K562 (cell line): Measurements from ENCODE around the gene SRL. TPM values are rescaled to one million over a fixed set of nuclear protein-coding genes. Genes with fewer than 3 reads are reported as not detected.
A peak's percentile ranks its signal among the peaks of the same experiment; 100 is the strongest.

Source experiments
- ATAC-seq: fragments of 200-7000 bp; cut with Tn5 transposase; 3 replicates; pipeline ENCODE4 v1.9.1; 2020; ENCODE audit warnings: moderate library complexity
- BruUV-seq: library from RNA; stranded (reverse); fragments of 400-500 nt; replicated peaks from 2 replicates; lab custom pipeline; 2021; lab: Mats Ljungman, UMichigan
- CTCF ChIA-PET: fragments of 300-600 bp; formaldehyde crosslinking; extraction: SDS; loops from one replicate; lab custom pipeline; 2021; ENCODE audit warnings: low intra/inter-chr PET ratio; lab: Yijun Ruan, JAX
- POLR2A ChIA-PET: fragments of 300-600, 350-650 bp; sonication (Branson Sonifier 250); formaldehyde crosslinking; extraction: SDS; loops from one replicate; lab custom pipeline; 2021; ENCODE audit warnings: antibody characterized with exemption, inconsistent platforms; lab: Yijun Ruan, JAX
- DNase-seq, 4 experiments: peaks; one replicate each; pipeline versions ENCODE4 v3.0.0 to v3.0.0-alpha.2; 2011 to 2018; ENCODE audit warnings: low spot score in 3 of 4, mixed read lengths in 3 of 4; ENCODE audit errors: extremely low read depth in 1 of 4
- FAIRE-seq: peaks from 2 replicates; lab custom pipeline; 2011; peaks lifted over from hg19 to GRCh38; lab: Jason Lieb, UNC
- H2AFZ ChIP-seq: 2 replicates; pipeline ENCODE4 v1.6.0; 2011; ENCODE audit warnings: low read depth, low read length, control low read depth, inconsistent platforms
- H3K27ac ChIP-seq: fragments of 200-600 bp; 3 replicates; pipeline ENCODE4 v1.8.0; 2011; ENCODE audit warnings: low read depth, mild to moderate bottlenecking, control low read depth, inconsistent platforms, low read length, moderate library complexity, mixed read lengths; ENCODE audit errors: extremely low read depth
- H3K27me3 ChIP-seq, 2 experiments: fragments of 300-600 bp in 1 of 2; 2 replicates in 1 of 2; 3 replicates in 1 of 2; pipeline versions ENCODE4 v1.6.0 to v1.8.0; 2011; ENCODE audit warnings: inconsistent platforms in 2 of 2, low read length in 2 of 2, mild to moderate bottlenecking in 1 of 2, mixed read lengths in 1 of 2, moderate library complexity in 1 of 2; ENCODE audit not compliant: control insufficient read depth in 2 of 2, insufficient read depth in 2 of 2
- H3K36me3 ChIP-seq: fragments of 300-600 bp; 3 replicates; pipeline ENCODE4 v1.8.0; 2011; ENCODE audit warnings: mild to moderate bottlenecking, low read length, inconsistent platforms; ENCODE audit not compliant: control insufficient read depth, insufficient read depth
- H3K4me1 ChIP-seq, 2 experiments: fragments of 200-600 bp in 1 of 2; replicated peaks in 1 of 2; 2 replicates in 1 of 2; 3 replicates in 1 of 2; pipeline versions ENCODE4 v1.5.1 to v1.8.0; 2011; ENCODE audit warnings: inconsistent platforms in 2 of 2, low read length in 2 of 2, mild to moderate bottlenecking in 1 of 2, mixed read lengths in 1 of 2, moderate library complexity in 1 of 2; ENCODE audit not compliant: control insufficient read depth in 2 of 2, insufficient read depth in 2 of 2
- H3K4me2 ChIP-seq: 2 replicates; pipeline ENCODE4 v1.6.1; 2011; ENCODE audit warnings: low read length, control low read depth, inconsistent platforms, mixed read lengths; ENCODE audit not compliant: insufficient read depth
- H3K4me3 ChIP-seq: fragments of 200-600 bp; sonication (generic), shearing (Covaris generic); 2 replicates; pipeline ENCODE4 v1.5.1; 2016; ENCODE audit warnings: control low read depth, inconsistent platforms
- H3K79me2 ChIP-seq: fragments of 200-600 bp; 3 replicates; pipeline ENCODE4 v1.8.0; 2011; ENCODE audit warnings: low read length, inconsistent platforms; ENCODE audit not compliant: control insufficient read depth, insufficient read depth
- H3K9ac ChIP-seq, 2 experiments: 2 replicates each; pipeline versions ENCODE4 v1.6.0 to v1.6.1; 2011; ENCODE audit warnings: low read depth in 2 of 2, low read length in 2 of 2, control low read depth in 1 of 2, inconsistent platforms in 1 of 2, mild to moderate bottlenecking in 1 of 2, mixed read lengths in 1 of 2; ENCODE audit not compliant: insufficient read depth in 1 of 2
- H3K9me1 ChIP-seq: one replicate; pipeline ENCODE4 v1.6.0; 2011; ENCODE audit warnings: inconsistent platforms, mild to moderate bottlenecking, low read length, moderate library complexity; ENCODE audit not compliant: control insufficient read depth, insufficient read depth
- H3K9me3 ChIP-seq: replicated peaks from 2 replicates; pipeline ENCODE4 v1.5.1; 2011; ENCODE audit warnings: low read depth, low read length, inconsistent platforms; ENCODE audit not compliant: control insufficient read depth, insufficient read depth
- H4K20me1 ChIP-seq: replicated peaks from 2 replicates; pipeline ENCODE4 v1.6.1; 2011; ENCODE audit warnings: low read length, inconsistent platforms, mixed read lengths; ENCODE audit not compliant: control insufficient read depth, insufficient read depth
- EP300 ChIP-seq: IDR thresholded peaks from 2 replicates; pipeline ENCODE4 v1.6.1; 2012; ENCODE audit warnings: low read length, improper control_type of control experiment
- ILK ChIP-seq: fragments of 450-650 bp; IDR thresholded peaks from 2 replicates; pipeline ENCODE4 v1.6.1; 2016; ENCODE audit warnings: missing genetic modification characterization, low read depth, mild to moderate bottlenecking, missing compliant biosample characterization, moderate library complexity, borderline replicate concordance
- PKNOX1 ChIP-seq: fragments of 450-650 bp; IDR thresholded peaks from 2 replicates; pipeline ENCODE4 v1.6.1; 2016
- PPARD ChIP-seq: fragments of 250-450 bp; sonication (Bioruptor Pico); IDR thresholded peaks from 2 replicates; pipeline ENCODE4 v1.8.0; 2022; ENCODE audit warnings: inconsistent platforms, mild to moderate bottlenecking, moderate library complexity
- SAFB ChIP-seq: fragments of 200-400 bp; formaldehyde crosslinking; IDR thresholded peaks from 2 replicates; pipeline ENCODE4 v1.6.1; 2017; ENCODE audit warnings: low read depth, low read length, borderline replicate concordance
- USF2 ChIP-seq: sonication (generic); formaldehyde crosslinking; IDR thresholded peaks from 2 replicates; pipeline ENCODE4 v1.5.0; 2020; ENCODE audit warnings: missing genetic modification reagents
- ZNF445 ChIP-seq: fragments of 250-450 bp; sonication (Bioruptor Pico); IDR thresholded peaks from 2 replicates; pipeline ENCODE4 v1.4.0; 2020; ENCODE audit warnings: low read depth, mild to moderate bottlenecking, moderate library complexity
- ZNF586 ChIP-seq: fragments of 450-650 bp; formaldehyde crosslinking; conservative IDR thresholded peaks from 2 replicates; pipeline ENCODE4 v1.4.0; 2020; ENCODE audit warnings: mild to moderate bottlenecking, moderate library complexity
- WGBS: fragments of 100-300 bp; shearing (Covaris generic); methylation state at CpG from one replicate; pipeline ENCODE4 v1.1.6; 2016; ENCODE audit warnings: low coverage, mixed read lengths; ENCODE audit not compliant: insufficient coverage; ENCODE audit errors: missing lambda C conversion rate; 5-methylcytosine and 5-hydroxymethylcytosine counted together
- in situ Hi-C: fragments of 300-500 bp; cut with MboI; formaldehyde crosslinking; loops from 4 replicates; pipeline ENCODE4 v1.15.0; 2018; ENCODE audit warnings: inconsistent platforms, mixed read lengths
- intact Hi-C: fragments of 100-400 bp; cut with micrococcal nuclease; formaldehyde crosslinking; loops from 2 replicates; pipeline ENCODE4 v1.14.2; 2022
- polyA plus RNA-seq, 8 experiments: library from polyadenylated mRNA; depleted of rRNA in 4 of 8; stranded (reverse) in 5 of 8; unstranded in 3 of 8; fragments of >200 nt; fragmentation: Nextera tagmentation in 2 of 8; fragmentation: Illumina TruSeq in 1 of 8; extraction: Ambion mirVana in 2 of 8; extraction: Trizol in 1 of 8; gene quantifications; 2 replicates each; pipeline versions ENCODE4 v1.2.1 to v1.2.3, GENCODE V29; 2011 to 2014; ENCODE audit warnings: inconsistent platforms in 1 of 8, missing spikeins in 1 of 8
- total RNA-seq, 7 experiments: library from RNA; depleted of rRNA in 6 of 7; stranded (reverse); fragments of >200 nt in 6 of 7; fragmentation: Illumina TruSeq in 2 of 7; extraction: Trizol in 2 of 7; gene quantifications; 2 replicates each; pipeline versions ENCODE4 v1.2.1 to v1.2.3, GENCODE V29; 2011 to 2021; ENCODE audit warnings: low replicate concordance in 1 of 7
- TF ChIP-seq, protein P1 (sequence below): fragments of 450-650 bp; IDR thresholded peaks from 2 replicates; pipeline ENCODE4 v1.6.1; 2016; ENCODE audit warnings: mild to moderate bottlenecking
- TF ChIP-seq, protein P2 (sequence below): IDR thresholded peaks from 2 replicates; pipeline ENCODE4 v1.6.1; 2014; ENCODE audit warnings: antibody characterized with exemption
- TF ChIP-seq, protein P3 (sequence below): IDR thresholded peaks from 3 replicates; pipeline ENCODE4 v1.6.1; 2011; ENCODE audit warnings: borderline replicate concordance, mild to moderate bottlenecking, moderate library complexity; ENCODE audit not compliant: insufficient read length; ENCODE audit errors: extremely low read depth

The SRL gene
- total and polyA plus RNA-seq, 9 of the 15 experiments (the other 6 are each of a cell fraction or from before 2014, with no cell fraction given), result 0.01 TPM; not detected in 8

DNA sequence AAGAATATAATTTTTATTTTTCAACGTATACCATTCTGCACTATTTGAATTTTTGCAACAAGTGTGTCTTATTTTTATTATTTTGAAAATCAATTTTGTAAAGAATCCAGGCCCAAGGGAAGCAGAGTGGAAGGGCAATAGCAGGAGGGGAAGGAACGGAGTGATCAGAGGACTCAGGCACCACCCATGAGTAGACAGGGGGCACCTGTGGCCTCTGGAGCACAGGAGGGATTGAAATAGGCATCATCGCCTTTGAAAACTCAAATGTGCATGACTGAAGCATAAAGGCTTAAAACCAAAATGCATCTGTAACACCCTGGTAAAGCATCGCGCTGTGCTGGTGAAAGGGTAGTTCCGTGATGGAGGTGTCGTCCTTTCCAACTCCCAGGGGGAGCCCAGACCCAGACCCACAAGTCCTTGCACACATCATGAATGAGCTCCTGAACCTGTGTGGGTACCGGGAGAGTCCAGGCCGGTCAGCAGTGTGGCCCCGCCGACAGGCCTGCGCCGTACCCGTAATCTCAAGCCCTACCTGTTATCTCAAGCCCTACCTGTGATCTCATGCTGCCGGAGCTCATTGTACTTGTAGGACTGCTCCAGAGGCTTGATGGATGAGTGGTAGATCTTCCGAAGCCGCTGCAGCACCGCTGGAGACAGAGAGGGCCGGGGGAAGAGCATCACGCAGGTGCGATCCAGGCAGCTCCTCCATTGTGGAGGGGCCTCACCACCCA lies 39.1 kb downstream of the SRL start:
- H2AFZ ChIP-seq, result no peak overlapping the region
- intact Hi-C loops, result loop anchor here (10.0 kb wide), 1 partner anchor 202 kb away; no protein-coding TSS in a partner anchor
- DNase-seq (no peak), ATAC-seq (no peak), FAIRE-seq (no peak)
- ChIA-PET POLR2A (interaction anchor here (1.7 kb wide), 1 partner anchor 10 kb away, joined by 5 read pairs; no protein-coding TSS in a partner anchor), CTCF (interaction anchor here (1.0 kb wide), 1 partner anchor 51 kb away, joined by 3 read pairs; no protein-coding TSS in a partner anchor)
- in situ Hi-C loops, result loop anchor here (10.0 kb wide), 1 partner anchor 122 kb away; no protein-coding TSS in a partner anchor
- H3K9ac ChIP-seq, result 0 out of 4 replicates have a peak overlapping the region, but pooled peaks of 1 of the 2 experiments have one; percentile 35
- H3K36me3 ChIP-seq, result no peaks in the 10 kb centered on the region
- H3K9me1 ChIP-seq, result no peaks in the 10 kb centered on the region
- no TSS peak for BruUV-seq
- no peaks in the 10 kb centered on the region for H3K79me2 ChIP-seq
- WGBS, result 33% methylated on average over 20 of the region's 21 CpGs
- no peaks in the 10 kb centered on the region; the same call in 1 of the 2 replicates for H4K20me1 ChIP-seq
- H3K4me2 ChIP-seq, result no peak overlapping the region
- peaks cover 14 to 68% of the 10 kb centered on the region in 2 experiments; a peak in 4 of 5 replicates for H3K27me3 ChIP-seq
- H3K9me3 ChIP-seq, result no peaks in the 10 kb centered on the region
- H3K4me3 ChIP-seq, result no peak overlapping the region
- no peak overlapping the region for H3K27ac ChIP-seq
- peaks cover 6 to 16% of the 10 kb centered on the region in 2 experiments; a peak in 4 of 5 replicates for H3K4me1 ChIP-seq
- TF ChIP-seq, protein P1, sequence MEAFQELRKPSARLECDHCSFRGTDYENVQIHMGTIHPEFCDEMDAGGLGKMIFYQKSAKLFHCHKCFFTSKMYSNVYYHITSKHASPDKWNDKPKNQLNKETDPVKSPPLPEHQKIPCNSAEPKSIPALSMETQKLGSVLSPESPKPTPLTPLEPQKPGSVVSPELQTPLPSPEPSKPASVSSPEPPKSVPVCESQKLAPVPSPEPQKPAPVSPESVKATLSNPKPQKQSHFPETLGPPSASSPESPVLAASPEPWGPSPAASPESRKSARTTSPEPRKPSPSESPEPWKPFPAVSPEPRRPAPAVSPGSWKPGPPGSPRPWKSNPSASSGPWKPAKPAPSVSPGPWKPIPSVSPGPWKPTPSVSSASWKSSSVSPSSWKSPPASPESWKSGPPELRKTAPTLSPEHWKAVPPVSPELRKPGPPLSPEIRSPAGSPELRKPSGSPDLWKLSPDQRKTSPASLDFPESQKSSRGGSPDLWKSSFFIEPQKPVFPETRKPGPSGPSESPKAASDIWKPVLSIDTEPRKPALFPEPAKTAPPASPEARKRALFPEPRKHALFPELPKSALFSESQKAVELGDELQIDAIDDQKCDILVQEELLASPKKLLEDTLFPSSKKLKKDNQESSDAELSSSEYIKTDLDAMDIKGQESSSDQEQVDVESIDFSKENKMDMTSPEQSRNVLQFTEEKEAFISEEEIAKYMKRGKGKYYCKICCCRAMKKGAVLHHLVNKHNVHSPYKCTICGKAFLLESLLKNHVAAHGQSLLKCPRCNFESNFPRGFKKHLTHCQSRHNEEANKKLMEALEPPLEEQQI, result no peak
- TF ChIP-seq SAFB, result no peak
- TF ChIP-seq, protein P2, sequence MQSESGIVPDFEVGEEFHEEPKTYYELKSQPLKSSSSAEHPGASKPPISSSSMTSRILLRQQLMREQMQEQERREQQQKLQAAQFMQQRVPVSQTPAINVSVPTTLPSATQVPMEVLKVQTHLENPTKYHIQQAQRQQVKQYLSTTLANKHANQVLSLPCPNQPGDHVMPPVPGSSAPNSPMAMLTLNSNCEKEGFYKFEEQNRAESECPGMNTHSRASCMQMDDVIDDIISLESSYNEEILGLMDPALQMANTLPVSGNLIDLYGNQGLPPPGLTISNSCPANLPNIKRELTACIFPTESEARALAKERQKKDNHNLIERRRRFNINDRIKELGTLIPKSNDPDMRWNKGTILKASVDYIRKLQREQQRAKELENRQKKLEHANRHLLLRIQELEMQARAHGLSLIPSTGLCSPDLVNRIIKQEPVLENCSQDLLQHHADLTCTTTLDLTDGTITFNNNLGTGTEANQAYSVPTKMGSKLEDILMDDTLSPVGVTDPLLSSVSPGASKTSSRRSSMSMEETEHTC, result no peak
- TF ChIP-seq ILK (tag), result no peak
- TF ChIP-seq ZNF445, result no peak
- no peak; the same call in 1 of the 2 replicates for TF ChIP-seq PKNOX1
- TF ChIP-seq, protein P3, sequence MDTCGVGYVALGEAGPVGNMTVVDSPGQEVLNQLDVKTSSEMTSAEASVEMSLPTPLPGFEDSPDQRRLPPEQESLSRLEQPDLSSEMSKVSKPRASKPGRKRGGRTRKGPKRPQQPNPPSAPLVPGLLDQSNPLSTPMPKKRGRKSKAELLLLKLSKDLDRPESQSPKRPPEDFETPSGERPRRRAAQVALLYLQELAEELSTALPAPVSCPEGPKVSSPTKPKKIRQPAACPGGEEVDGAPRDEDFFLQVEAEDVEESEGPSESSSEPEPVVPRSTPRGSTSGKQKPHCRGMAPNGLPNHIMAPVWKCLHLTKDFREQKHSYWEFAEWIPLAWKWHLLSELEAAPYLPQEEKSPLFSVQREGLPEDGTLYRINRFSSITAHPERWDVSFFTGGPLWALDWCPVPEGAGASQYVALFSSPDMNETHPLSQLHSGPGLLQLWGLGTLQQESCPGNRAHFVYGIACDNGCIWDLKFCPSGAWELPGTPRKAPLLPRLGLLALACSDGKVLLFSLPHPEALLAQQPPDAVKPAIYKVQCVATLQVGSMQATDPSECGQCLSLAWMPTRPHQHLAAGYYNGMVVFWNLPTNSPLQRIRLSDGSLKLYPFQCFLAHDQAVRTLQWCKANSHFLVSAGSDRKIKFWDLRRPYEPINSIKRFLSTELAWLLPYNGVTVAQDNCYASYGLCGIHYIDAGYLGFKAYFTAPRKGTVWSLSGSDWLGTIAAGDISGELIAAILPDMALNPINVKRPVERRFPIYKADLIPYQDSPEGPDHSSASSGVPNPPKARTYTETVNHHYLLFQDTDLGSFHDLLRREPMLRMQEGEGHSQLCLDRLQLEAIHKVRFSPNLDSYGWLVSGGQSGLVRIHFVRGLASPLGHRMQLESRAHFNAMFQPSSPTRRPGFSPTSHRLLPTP, result no peak
- no peak for TF ChIP-seq EP300
- no peak for TF ChIP-seq PPARD (CRISPR knock-in tag)
- TF ChIP-seq ZNF586, result no peak
- TF ChIP-seq USF2, result no peak
